H1 (cell line): ENCODE data around the gene SPEM3.

ENCODE experiments used
- ASH2L ChIP-seq: fragments of 200-600, 300-600 bp; sonication (generic); IDR thresholded peaks from one replicate; pipeline ENCODE4 v1.7.1; 2017; ENCODE audit warnings: low read length
- ATF2 ChIP-seq: IDR thresholded peaks from 2 replicates; pipeline ENCODE4 v1.6.1; 2012; ENCODE audit warnings: low read length, inconsistent platforms
- BRCA1 ChIP-seq: IDR thresholded peaks from 2 replicates; pipeline ENCODE4 v1.6.1; 2012; ENCODE audit warnings: low read depth, low read length, improper control_type of control experiment
- CTCF ChIP-seq, 3 experiments: IDR thresholded peaks; 1 replicate in 2 of 3; 2 replicates in 1 of 3; pipeline versions ENCODE4 v1.5.1 to v1.6.1; 2011; ENCODE audit warnings: low read length in 3 of 3, mild to moderate bottlenecking in 3 of 3, inconsistent platforms in 2 of 3, low read depth in 1 of 3, moderate library complexity in 1 of 3; ENCODE audit not compliant: insufficient read depth in 1 of 3; ENCODE audit errors: control extremely low read depth in 1 of 3
- EP300 ChIP-seq, 2 experiments: IDR thresholded peaks; 1 replicate in 1 of 2; 2 replicates in 1 of 2; pipeline ENCODE4 v1.6.1; 2011 to 2012; ENCODE audit warnings: low read depth in 2 of 2, low read length in 2 of 2, mild to moderate bottlenecking in 2 of 2, borderline replicate concordance in 1 of 2, inconsistent platforms in 1 of 2, moderate library complexity in 1 of 2
- FOSL1 ChIP-seq: IDR thresholded peaks from 2 replicates; pipeline ENCODE4 v1.6.1; 2011; ENCODE audit warnings: mild to moderate bottlenecking, low read depth, low read length, moderate library complexity; ENCODE audit not compliant: insufficient read depth
- HDAC2 ChIP-seq, 2 experiments: fragments of 300-600 bp in 1 of 2; sonication (generic) in 1 of 2; IDR thresholded peaks; 2 replicates each; pipeline ENCODE4 v1.6.1; 2011 to 2012; ENCODE audit warnings: low read depth in 2 of 2, low read length in 2 of 2, mild to moderate bottlenecking in 2 of 2, moderate library complexity in 2 of 2, borderline replicate concordance in 1 of 2, inconsistent platforms in 1 of 2
- NRF1 ChIP-seq: IDR thresholded peaks from 2 replicates; pipeline ENCODE4 v1.6.1; 2011; ENCODE audit warnings: mild to moderate bottlenecking, low read depth, low read length, improper control_type of control experiment
- RBBP5 ChIP-seq: IDR thresholded peaks from 2 replicates; pipeline ENCODE4 v1.7.1; 2012; ENCODE audit warnings: low read depth, mild to moderate bottlenecking, inconsistent platforms, low read length, moderate library complexity, borderline replicate concordance
- SP2 ChIP-seq: IDR thresholded peaks from 2 replicates; pipeline ENCODE4 v1.6.1; 2012; ENCODE audit warnings: mild to moderate bottlenecking, low read length, inconsistent platforms
- TAF1 ChIP-seq: IDR thresholded peaks from 2 replicates; pipeline ENCODE4 v1.6.1; 2011; ENCODE audit warnings: mild to moderate bottlenecking, low read depth, low read length
- YY1 ChIP-seq: IDR thresholded peaks from 2 replicates; pipeline ENCODE4 v1.6.1; 2011; ENCODE audit warnings: low read depth, mild to moderate bottlenecking, low read length

GRCh38 chr17:7463372-7463846 is 34.8 kb downstream of the SPEM3 start:
- TF ChIP-seq CTCF (IDR thresholded peaks at IDR 0.05; ENCODE audit: control extremely low read depth in 1 of 3, insufficient read depth in 1 of 3, low read depth in 1 of 3, low read length in 3 of 3) (no peak), FOSL1 (no peak), ASH2L (no peak), EP300 (IDR thresholded peaks at IDR 0.05; ENCODE audit: borderline replicate concordance in 1 of 2, low read depth in 2 of 2, low read length in 2 of 2) (no peak), YY1 (no peak), NRF1 (no peak), ATF2 (no peak), BRCA1 (no peak), SP2 (no peak), RBBP5 (no peak), HDAC2 (IDR thresholded peaks at IDR 0.05; ENCODE audit: borderline replicate concordance in 1 of 2, low read depth in 2 of 2, low read length in 2 of 2) (no peak), TAF1 (no peak)
